Measurements from ENCODE around the gene TMTC1. TPM values are rescaled to one million over a fixed set of nuclear protein-coding genes. Genes with fewer than 3 reads are reported as not detected.
"Not testable (repeated sequence)": the region's sequence is repeated elsewhere in the genome, so short reads cannot be mapped to it uniquely, and the experiment has no call there.

Gene TMTC1
- total RNA-seq, 2 donors from 2014 or later: not detected

DNA sequence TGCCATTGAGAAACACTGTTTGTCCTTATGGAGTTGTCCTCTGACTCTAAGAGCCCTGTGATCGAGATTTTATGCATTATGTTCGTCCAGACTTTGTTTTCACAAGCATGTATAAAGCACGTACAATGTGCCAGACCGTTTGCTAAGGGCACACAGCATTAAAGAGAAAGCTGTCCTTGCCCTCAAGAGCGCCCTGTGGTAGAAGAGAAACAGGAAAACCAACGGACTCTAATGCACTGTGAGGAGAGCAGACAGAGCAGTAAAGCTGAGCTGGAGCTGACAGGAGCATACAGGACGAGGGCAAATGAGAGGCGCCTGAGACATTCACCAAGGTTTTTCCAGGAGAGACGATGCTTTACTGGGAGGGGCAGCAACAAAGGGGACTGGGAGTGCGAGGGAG lies 220.1 kb downstream of the TMTC1 start:
- ATAC-seq (no peak), DNase-seq (ENCODE audit: low spot score in 2 of 2) (no peak)
- Mint-ChIP-seq H3K27ac (no peak overlapping the region), H3K36me3 (no peaks in the 10 kb centered on the region), H3K9me3 (no peaks in the 10 kb centered on the region)

DNA sequence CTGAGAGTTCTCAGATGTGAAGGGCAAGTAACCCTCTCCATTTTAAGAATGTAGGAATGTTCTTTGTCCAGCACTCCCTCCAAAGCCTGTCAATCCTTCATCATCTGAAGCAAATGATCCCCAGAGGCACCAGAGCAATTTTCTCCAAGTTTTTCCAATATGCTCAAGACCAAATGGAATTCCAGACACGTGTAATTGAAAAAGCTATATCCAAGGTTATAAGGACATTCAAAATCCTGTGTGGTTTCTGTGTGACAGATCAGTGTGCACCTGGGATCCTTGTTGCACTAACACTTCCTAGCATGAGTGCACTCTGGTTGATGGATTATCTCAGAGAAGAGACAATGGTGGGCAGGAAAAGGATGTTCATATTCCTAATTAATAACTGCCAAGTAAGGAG lies 220.7 kb downstream of the TMTC1 start:
- H3K9me3 Mint-ChIP-seq: no peaks in the 10 kb centered on the region

DNA sequence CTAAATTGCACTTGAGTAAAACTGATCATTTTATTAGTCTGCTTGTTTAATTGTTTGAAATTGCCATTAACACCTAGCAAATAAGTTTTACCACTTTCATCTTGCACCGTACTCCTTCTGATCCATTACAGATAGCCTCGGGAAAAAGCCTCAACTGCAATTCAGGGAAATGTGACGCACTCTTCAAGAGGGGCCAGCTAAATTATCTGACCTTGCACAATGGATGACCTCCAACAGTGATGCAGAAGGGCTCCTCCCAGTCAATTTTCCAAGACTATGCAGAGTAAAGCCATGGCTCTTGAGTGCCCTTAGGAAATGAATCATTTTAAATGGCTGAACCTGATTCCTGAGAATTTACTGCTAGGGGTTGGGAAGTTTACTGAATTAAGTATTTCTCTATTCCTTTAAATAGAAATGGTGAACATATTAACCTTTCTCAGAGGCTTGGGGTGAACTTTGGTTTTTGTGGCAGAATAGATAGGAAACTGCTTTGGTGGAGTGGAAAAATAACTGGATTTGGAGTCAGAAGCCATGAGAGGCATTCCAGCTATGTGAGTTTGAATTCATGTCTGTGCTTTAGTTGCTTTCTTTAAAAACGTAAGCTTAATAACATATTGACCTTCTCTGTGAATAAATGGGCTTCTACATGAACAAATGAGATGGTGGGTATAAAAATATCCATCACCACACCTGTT lies 221.5 kb downstream of the TMTC1 start:
- no peaks in the 10 kb centered on the region for H3K9me3 Mint-ChIP-seq
- no peak for ATAC-seq
- H3K36me3 Mint-ChIP-seq: no peaks in the 10 kb centered on the region
- H3K27ac Mint-ChIP-seq: no peak overlapping the region
- no peak for DNase-seq (ENCODE audit: low spot score in 2 of 2)

More for the DNA sequence above, 220.7 kb downstream of the TMTC1 start:
- DNase-seq (ENCODE audit: low spot score in 2 of 2) (no peak), ATAC-seq (no peak)
- H3K27ac Mint-ChIP-seq: no peak overlapping the region
- H3K36me3 Mint-ChIP-seq: no peaks in the 10 kb centered on the region

DNA sequence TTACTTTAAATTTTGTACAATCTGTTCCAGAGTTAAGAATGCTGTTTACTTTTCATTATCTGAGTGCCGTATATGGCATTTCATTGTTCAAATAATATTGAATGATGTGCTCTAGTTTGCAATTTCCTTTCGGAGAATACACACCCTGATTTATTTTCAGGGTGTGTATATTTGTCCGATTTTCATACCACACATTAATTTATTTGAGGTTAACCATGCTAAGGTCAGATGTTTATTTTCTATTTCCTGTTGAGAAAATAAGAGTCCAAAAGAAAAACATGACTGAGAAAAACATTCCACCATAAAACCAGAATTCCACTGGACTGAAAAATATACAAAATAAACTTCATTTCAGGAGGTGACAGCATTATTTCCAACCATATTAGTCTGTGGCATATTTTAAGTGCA lies 222.1 kb downstream of the TMTC1 start:
- Mint-ChIP-seq H3K36me3 (no peaks in the 10 kb centered on the region), H3K9me3 (no peaks in the 10 kb centered on the region), H3K27ac (no peak overlapping the region)
- no peak for DNase-seq (ENCODE audit: low spot score in 2 of 2)
- ATAC-seq: no peak

DNA sequence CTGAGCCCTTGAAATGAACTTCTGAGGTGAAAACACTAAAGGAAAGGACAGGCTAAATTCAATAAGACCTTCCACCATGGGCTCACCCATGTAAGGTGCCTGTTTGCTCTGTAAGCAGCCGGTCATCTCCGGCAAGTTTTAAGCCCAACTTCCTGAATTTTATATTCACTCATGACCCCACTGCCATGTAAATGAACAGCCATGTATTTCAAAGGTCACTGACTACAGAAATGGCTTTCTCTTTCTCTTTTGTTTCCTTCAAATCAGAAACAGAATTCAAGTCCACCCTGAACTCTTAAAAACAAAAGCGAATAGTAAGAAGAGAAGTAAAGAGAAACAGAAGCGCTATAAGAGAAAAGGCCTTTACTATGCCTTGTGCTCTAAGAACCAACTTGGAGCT lies 224.5 kb downstream of the TMTC1 start:
- Mint-ChIP-seq H3K36me3 (no peaks in the 10 kb centered on the region), H3K9me3 (no peaks in the 10 kb centered on the region), H3K27ac (no peak overlapping the region)
- DNase-seq (ENCODE audit: low spot score in 2 of 2): no peak
- no peak for ATAC-seq

DNA sequence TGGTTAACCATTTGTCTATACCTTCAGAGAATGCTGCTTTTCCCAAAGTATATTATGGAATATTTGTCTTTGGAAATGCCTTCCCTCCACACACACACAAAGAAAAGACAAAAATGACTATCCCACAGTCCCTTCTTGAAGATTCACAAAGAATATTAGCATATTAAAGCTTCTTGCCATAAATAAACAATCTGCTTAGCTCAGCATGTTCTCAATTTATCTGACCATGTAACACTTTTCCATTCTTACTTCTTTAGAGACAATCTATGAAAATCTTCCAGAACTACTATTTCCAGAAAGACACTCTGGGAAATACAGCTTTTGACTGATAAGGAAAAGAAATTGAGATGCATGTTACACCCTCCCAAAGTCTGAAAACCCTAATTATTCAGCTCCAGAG lies 227.4 kb downstream of the TMTC1 start:
- H3K9me3 Mint-ChIP-seq: no peaks in the 10 kb centered on the region
- ATAC-seq: no peak
- DNase-seq (ENCODE audit: low spot score in 2 of 2): no peak
- H3K27ac Mint-ChIP-seq: no peak overlapping the region
- no peaks in the 10 kb centered on the region for H3K36me3 Mint-ChIP-seq

DNA sequence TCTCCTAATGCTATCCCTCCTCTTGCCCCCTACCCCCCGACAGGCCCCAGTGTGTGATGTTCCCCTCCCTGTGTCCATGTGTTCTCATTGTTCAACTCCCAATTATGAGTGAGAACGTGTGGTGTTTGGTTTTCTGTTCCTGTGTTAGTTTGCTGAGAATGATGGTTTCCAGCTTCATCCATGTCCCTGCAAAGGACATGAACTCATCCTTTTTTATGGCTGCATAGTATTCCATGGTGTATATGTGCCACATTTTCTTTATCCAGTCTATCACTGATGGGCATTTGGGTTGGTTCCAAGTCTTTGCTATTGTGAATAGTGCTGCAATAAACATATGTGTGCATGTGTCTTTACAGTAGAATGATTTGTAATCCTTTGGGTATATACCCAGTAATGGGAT lies 228.3 kb downstream of the TMTC1 start:
- not testable (repeated sequence) for ATAC-seq; H3K27ac Mint-ChIP-seq; DNase-seq (ENCODE audit: low spot score in 2 of 2); H3K9me3 Mint-ChIP-seq; H3K36me3 Mint-ChIP-seq

DNA sequence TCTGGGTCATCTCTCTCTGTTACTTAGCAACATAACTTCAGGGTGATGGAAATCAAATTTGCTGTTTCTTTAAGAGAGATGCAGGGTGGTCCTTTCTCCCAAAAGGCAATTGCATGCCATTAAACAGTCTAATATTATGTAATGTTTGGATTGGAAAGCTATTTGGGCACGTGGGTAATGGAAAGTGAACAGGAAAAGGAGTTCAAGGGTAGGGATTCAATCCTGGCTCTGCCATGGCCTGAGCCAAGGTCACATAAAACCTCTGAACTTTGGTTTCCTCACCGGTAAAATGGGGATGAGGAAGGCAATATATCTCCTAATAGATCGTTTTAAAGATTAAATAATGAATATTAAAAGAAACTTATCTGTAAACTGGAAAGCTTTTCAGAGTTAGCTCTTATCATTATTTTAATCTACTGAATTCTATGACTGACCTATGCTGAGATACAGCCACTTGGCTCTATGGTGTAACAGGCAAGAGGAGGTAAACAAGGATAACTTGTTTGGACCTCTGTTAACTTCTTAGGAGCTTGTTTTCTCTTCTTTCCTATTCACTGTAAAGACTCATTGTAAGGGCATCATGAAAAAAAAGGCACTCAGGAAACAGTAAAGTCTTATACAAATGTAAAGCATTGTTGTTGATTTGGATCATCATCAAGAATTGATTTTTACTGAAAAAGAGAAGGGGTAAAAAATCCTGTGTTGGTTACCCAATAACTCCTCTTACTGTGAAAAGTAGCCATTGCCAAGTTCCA lies 230.6 kb downstream of the TMTC1 start:
- Mint-ChIP-seq H3K27ac (no peak overlapping the region), H3K9me3 (no peaks in the 10 kb centered on the region), H3K36me3 (no peaks in the 10 kb centered on the region)
- no peak for ATAC-seq
- no peak for DNase-seq (ENCODE audit: low spot score in 2 of 2)

DNA sequence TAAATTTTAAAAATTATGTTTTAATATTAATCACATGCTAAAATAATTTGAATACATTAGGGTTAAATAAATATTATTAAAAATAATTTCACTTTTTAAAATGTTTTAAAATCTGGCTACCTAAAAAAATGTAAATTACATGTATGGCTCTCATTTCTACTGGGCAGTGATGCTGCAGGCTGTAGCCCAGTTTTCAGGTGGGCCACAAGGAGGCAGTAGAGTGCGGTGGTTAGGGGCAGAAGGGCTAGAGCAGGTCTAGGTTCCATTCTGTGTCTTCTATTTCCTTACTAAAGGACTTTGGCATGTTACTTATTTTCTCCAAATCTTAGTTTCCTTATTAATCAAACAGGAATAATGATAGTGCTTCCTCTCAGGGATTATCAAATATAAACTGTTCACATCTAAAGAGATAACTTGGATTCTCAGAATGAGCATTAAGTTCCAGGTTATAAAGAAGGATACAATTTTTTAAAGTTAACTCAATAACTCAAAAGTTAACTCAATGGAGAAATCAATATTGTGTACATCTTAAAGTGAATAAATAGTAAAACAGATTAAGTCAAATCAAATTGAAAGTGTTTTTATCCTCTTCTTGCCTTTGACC lies 231.3 kb downstream of the TMTC1 start:
- H3K36me3 Mint-ChIP-seq: no peaks in the 10 kb centered on the region

DNA sequence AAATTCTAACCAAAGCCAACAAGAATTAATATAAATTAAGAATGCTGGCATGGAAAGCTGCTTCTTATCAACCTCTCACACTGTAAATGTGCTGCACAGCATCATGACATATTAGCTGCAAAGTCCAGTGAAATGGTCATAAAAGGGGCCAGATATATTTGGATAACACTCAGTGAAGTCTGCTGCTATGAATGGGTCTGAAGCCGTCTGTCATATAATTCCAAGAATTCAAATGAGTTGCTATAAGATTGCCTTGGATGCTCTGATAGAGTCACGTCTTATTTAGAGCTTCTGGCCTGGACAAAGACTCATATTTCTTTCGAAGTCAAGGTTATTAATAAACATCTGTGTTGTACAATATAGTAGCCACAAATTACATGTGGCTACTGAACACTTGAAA lies 231.9 kb downstream of the TMTC1 start:
- Mint-ChIP-seq H3K9me3 (no peaks in the 10 kb centered on the region), H3K36me3 (no peaks in the 10 kb centered on the region), H3K27ac (no peak overlapping the region)
- ATAC-seq (no peak), DNase-seq (ENCODE audit: low spot score in 2 of 2) (no peak)

More for the DNA sequence above, 231.3 kb downstream of the TMTC1 start:
- ATAC-seq (peak; percentile 63 to 72), DNase-seq (ENCODE audit: low spot score in 2 of 2) (peak in 1 of 2 donors; percentile 63)
- Mint-ChIP-seq H3K27ac (no peak overlapping the region), H3K9me3 (no peaks in the 10 kb centered on the region)

DNA sequence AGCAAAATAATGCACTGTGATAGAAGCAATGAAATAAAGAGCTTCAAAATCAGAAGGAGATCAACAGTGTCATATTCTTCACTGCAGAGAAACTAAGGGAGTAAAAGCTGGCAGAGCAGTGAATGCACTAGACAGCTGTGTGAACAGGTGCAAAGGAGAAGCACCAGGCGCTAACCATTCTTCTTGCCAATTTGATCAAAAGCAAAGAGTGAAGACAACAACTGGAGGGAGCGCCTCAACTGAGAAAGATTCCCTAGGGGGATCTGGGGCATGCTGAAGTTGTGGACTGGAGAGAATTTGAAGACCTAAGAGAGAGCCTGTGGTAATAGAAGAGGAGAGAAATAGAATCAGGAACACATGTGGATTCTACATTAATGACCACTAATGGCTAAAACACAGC lies 235.9 kb downstream of the TMTC1 start:
- DNase-seq (ENCODE audit: low spot score in 2 of 2): no peak
- no peaks in the 10 kb centered on the region for H3K9me3 Mint-ChIP-seq
- H3K36me3 Mint-ChIP-seq: no peaks in the 10 kb centered on the region
- ATAC-seq: no peak
- no peak overlapping the region for H3K27ac Mint-ChIP-seq

DNA sequence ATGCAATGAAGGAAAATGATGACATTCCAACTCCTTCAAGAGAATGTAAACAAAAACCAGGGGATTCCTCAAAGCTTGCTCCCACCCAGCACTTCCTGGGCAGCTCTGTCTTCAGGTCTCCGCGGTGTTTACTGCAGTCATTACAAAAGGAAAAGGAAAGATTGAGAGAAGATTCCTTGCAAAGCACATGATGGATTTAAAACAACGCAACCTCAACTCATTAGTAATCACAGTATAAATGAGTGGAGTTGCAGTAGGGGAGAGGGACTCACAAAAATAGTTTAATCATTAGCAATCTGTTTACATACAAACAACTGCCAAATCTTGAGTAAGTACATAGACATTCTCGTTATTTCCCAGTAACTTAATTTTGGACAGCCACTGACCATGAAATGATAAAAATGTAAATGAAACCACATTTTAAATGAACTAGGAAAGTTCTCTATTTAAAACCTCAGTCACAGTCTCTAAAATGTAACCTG lies 236.6 kb downstream of the TMTC1 start:
- Mint-ChIP-seq H3K27ac (no peak overlapping the region), H3K9me3 (no peaks in the 10 kb centered on the region), H3K36me3 (no peaks in the 10 kb centered on the region)
- ATAC-seq (no peak), DNase-seq (ENCODE audit: low spot score in 2 of 2) (no peak)

DNA sequence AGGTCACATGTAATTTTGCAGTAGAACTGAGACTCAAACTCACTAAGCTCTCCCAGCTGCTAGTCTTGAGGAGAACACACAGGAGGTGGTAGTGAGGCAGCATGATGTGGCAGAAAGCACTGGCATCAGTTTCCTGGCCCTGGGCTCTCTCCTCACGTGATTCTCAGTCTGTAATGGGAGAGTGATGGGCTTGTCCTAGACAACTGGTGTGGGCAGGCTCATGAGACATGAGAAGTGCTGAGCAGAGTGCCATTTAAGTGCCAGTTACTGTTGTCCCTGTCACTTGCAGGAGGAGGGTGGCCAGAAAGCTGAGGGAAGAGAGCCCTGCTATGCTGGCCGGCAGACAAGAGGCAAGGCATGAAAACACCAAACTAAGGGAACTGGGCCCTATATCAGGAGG lies 237.7 kb downstream of the TMTC1 start:
- Mint-ChIP-seq H3K36me3 (no peaks in the 10 kb centered on the region), H3K27ac (no peak overlapping the region), H3K9me3 (no peaks in the 10 kb centered on the region)
- ATAC-seq: no peak
- no peak for DNase-seq (ENCODE audit: low spot score in 2 of 2)

DNA sequence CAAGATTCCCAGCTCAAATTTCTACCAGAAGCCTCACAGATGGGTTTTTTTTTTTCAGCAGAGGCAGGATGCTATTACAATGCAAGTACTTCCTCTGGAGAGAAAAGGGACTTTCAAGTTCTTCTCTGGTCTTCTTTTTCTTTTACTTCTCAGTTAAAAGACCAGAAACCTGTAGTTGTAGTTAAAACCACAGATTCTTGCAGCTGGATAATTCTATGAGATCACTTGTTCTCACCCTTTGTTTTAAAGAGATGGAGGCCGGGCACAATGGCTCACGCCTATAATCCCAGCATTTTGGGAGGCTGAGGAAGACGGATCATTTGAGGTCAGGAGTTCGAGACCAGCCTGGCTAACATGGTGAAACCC lies 238.7 kb downstream of the TMTC1 start:
- no peak overlapping the region for H3K27ac Mint-ChIP-seq
- no peaks in the 10 kb centered on the region for H3K36me3 Mint-ChIP-seq
- H3K9me3 Mint-ChIP-seq: no peaks in the 10 kb centered on the region
- ATAC-seq (no peak), DNase-seq (ENCODE audit: low spot score in 2 of 2) (no peak)

DNA sequence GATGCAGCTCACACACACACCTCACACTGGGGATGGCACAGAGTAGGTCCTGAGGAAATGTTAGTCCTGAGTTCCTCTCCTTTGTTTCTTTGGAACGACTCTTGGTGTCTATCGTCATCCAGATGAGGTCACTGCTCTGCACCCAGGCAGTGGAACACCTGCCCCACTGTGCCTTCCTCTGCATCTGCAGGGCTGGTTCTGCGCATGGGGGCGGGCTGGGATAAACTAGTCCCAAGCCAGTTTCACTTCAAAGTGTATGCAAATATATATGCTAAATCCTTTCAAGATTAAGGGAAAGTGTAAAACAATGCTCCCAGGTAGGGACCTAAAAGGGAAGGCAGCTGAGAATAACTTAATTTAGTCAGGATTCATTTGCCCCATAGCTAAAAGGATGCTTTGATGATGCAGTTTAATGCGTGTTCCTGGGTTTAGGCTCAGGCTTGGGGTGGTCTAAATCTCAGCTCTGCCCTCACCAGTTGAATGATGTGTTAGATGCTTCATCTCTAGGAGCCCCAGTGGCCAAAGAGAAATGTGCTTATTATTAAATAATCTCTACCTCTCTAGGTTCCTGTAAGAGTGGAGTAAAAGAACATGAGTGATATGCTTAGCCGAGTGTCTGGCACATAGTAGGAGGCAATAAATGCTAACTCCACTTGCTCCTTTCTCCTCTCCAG lies 239.2 kb downstream of the TMTC1 start:
- Mint-ChIP-seq H3K9me3 (no peaks in the 10 kb centered on the region), H3K36me3 (no peaks in the 10 kb centered on the region), H3K27ac (no peak overlapping the region)
- ATAC-seq: no peak
- DNase-seq (ENCODE audit: low spot score in 2 of 2): no peak

DNA sequence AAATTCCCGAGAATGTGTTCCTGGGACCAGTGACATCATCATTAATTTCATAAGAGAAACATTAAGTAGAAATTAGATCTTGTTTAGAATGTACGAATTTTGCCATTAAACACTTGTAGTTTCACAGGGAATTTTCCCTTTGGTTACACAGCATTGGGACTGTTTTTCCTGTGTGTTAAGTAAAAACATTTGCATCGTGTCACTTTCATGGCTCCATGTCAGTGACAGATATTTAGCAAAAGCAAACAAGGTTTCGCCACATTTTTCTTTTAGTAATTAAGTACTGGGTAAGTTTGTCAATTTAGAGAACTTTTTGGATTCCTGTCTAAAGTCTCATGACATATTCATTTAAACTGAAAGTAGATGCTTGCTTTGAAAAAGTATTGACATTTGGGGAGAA lies 240.7 kb downstream of the TMTC1 start:
- no peak for ATAC-seq
- H3K27ac Mint-ChIP-seq: no peak overlapping the region
- H3K36me3 Mint-ChIP-seq: no peaks in the 10 kb centered on the region
- DNase-seq (ENCODE audit: low spot score in 2 of 2): no peak
- H3K9me3 Mint-ChIP-seq: no peaks in the 10 kb centered on the region

DNA sequence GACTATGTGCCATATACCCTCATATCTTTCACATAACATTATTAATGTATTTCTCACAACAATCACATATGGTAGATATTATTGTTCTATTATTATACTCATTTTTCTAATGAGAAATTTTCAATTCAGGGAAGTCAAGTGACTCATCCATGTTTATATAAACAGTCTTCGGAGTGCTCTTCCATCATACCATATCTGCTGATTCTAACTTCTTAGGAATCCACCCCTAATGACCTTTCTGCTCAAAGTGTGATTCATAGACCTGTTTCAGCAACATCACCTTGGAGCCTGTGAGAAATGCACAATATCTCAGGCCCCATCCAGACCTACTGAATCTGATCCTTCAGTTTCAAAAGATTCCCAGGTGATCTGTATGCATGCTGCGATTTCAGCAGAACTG lies 246.4 kb downstream of the TMTC1 start:
- ATAC-seq (no peak), DNase-seq (ENCODE audit: low spot score in 2 of 2) (no peak)
- Mint-ChIP-seq H3K27ac (no peak overlapping the region), H3K9me3 (no peaks in the 10 kb centered on the region), H3K36me3 (no peaks in the 10 kb centered on the region)
